ENCODE results near the gene PNRC1.

DNA sequence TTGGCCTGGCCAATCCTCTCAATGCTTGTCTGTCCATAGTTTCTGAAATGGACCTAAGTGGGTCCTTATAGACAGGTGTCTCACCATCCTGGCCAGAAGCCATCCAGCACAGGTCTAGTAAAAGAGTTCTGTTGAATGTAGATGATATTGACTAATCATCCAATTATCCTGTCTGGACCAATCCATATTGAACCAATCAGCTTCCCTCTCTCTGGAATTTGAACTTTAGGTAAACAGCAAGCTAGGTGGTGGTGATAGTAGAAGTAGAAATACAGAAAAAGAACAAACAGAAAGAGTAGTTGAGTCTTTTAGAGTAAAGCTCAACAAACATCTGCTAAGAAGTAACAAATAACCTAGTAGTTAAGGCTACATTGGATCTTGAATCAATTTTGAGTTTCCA, 9.5 kb upstream of the PNRC1 start:
- TF ChIP-seq POLR2A (IDR thresholded peaks at IDR 0.05; ENCODE audit: low read length), result no peak
- TF ChIP-seq GATA1 (IDR thresholded peaks at IDR 0.05; ENCODE audit: low read depth, low read length), result no peak
